Mammary epithelial cell (primary cell): ENCODE data around the gene MADD.

Experiments used
- EZH2 ChIP-seq: IDR thresholded peaks from 2 replicates; pipeline ENCODE4 v1.6.1; 2012; ENCODE audit warnings: low read length, inconsistent platforms, borderline replicate concordance
- TF ChIP-seq, protein P1 (sequence below), 2 donors: IDR thresholded peaks in 1 of 2; conservative IDR thresholded peaks in 1 of 2; 2 replicates each; pipeline ENCODE4 v1.5.1; 2011 to 2012; ENCODE audit warnings: inconsistent platforms in 2 of 2, low read length in 2 of 2, mild to moderate bottlenecking in 2 of 2, control low read depth in 1 of 2, low read depth in 1 of 2; ENCODE audit not compliant: insufficient read depth in 1 of 2; ENCODE audit errors: extremely low read depth in 1 of 2

DNA sequence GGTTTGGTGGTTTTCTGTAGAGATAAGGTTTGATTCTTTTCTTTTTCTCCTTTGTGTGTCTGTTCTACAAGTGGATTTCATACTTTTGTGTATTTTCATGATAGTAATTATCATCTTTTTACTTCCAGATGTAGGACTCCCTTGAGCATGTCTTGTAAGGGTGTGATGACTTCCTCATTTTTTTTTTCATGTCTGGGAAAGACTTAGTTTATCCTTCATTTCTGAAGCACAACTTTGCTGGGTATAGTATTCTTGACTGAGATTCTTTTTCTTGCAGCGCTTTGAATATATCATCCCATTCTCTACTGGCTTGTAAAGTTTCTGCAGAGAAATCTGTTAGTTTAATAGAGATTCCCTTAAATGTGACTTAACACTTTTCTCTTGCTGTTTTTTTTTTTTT is 32.9 kb downstream of the MADD start:
- TF ChIP-seq, protein P1, sequence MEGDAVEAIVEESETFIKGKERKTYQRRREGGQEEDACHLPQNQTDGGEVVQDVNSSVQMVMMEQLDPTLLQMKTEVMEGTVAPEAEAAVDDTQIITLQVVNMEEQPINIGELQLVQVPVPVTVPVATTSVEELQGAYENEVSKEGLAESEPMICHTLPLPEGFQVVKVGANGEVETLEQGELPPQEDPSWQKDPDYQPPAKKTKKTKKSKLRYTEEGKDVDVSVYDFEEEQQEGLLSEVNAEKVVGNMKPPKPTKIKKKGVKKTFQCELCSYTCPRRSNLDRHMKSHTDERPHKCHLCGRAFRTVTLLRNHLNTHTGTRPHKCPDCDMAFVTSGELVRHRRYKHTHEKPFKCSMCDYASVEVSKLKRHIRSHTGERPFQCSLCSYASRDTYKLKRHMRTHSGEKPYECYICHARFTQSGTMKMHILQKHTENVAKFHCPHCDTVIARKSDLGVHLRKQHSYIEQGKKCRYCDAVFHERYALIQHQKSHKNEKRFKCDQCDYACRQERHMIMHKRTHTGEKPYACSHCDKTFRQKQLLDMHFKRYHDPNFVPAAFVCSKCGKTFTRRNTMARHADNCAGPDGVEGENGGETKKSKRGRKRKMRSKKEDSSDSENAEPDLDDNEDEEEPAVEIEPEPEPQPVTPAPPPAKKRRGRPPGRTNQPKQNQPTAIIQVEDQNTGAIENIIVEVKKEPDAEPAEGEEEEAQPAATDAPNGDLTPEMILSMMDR (conservative IDR thresholded peaks at IDR 0.05 in 1 of 2, IDR thresholded peaks at IDR 0.05 in 1 of 2; ENCODE audit: extremely low read depth in 1 of 2, insufficient read depth in 1 of 2, low read depth in 1 of 2, low read length in 2 of 2), result no peak
- TF ChIP-seq EZH2, result no peak
